HG03108 (cell line): ENCODE data around the gene HOXD4.

Experiments used
- ATAC-seq: cut with Tn5 transposase; IDR thresholded peaks from one replicate; pipeline ENCODE4 v1.9.1; 2021; ENCODE audit warnings: moderate library complexity; ENCODE audit not compliant: unreplicated experiment

The HOXD4 gene

DNA sequence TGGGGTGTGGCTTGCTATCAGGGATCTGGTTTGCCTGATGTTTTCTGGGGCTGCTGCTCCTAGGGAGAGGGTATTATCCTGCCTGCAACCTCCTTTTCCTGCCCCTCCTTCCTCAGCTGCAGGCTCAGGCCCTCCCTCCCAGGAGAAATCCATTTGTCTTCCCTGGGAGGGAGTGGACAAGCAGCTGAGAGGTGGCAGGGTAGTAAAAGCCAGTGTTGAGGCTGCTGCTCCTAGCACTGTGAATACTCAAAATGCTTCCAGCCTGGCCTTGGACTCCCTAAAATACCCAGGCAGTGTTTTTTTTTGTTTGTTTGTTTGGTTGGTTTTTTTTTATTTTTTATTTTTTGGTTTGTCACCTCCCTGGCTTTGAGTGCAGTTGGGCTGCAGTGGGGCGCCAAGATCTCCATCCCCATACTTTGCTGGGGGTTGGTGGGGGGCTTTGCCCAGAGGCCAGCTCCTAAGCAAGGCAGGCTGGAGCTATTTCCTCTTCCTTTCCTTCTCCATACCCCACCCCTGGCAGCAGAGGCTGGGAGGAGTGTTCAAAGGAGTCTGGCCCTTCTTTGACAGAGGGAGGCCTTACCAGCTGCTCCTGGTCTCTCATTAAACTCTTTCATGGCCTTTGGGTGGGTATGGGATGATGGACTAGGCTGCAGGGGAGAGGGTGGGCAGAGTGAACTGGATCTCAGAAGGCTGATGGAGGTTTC lies 19.4 kb downstream of the HOXD4 start:
- no peak for ATAC-seq

DNA sequence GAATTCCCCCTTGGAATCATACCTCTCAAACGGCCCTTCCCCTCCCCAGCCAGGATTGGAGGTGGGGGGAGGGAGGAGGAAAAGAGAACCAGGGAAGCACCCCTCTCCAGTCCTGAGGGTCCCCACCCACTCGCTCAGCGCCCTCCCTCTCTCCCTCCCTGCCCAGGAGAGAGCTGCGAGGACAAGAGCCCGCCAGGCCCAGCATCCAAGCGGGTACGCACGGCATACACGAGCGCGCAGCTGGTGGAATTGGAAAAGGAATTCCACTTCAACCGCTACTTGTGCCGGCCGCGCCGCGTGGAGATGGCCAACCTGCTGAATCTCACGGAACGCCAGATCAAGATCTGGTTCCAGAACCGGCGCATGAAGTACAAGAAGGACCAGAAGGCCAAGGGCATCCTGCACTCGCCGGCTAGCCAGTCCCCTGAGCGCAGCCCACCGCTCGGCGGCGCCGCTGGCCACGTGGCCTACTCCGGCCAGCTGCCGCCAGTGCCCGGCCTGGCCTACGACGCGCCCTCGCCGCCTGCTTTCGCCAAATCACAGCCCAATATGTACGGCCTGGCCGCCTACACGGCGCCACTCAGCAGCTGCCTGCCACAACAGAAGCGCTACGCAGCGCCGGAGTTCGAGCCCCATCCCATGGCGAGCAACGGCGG lies 20.1 kb downstream of the HOXD4 start:
- no peak for ATAC-seq

DNA sequence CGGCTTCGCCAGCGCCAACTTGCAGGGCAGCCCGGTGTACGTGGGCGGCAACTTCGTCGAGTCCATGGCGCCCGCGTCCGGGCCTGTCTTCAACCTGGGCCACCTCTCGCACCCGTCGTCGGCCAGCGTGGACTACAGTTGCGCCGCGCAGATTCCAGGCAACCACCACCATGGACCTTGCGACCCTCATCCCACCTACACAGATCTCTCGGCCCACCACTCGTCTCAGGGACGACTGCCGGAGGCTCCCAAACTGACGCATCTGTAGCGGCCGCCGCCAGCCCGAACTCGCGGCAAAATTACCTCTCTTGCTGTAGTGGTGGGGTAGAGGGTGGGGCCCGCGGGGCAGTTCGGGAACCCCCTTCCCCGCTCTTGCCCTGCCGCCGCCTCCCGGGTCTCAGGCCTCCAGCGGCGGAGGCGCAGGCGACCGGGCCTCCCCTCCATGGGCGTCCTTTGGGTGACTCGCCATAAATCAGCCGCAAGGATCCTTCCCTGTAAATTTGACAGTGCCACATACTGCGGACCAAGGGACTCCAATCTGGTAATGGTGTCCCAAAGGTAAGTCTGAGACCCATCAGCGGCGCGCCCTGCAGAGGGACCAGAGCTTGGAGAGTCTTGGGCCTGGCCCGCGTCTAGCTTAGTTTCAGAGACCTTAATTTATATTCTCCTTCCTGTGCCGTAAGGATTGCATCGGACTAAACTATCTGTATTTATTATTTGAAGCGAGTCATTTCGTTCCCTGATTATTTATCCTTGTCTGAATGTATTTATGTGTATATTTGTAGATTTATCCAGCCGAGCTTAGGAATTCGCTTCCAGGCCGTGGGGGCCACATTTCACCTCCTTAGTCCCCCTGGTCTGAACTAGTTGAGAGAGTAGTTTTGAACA lies 20.9 kb downstream of the HOXD4 start:
- ATAC-seq, result no peak

DNA sequence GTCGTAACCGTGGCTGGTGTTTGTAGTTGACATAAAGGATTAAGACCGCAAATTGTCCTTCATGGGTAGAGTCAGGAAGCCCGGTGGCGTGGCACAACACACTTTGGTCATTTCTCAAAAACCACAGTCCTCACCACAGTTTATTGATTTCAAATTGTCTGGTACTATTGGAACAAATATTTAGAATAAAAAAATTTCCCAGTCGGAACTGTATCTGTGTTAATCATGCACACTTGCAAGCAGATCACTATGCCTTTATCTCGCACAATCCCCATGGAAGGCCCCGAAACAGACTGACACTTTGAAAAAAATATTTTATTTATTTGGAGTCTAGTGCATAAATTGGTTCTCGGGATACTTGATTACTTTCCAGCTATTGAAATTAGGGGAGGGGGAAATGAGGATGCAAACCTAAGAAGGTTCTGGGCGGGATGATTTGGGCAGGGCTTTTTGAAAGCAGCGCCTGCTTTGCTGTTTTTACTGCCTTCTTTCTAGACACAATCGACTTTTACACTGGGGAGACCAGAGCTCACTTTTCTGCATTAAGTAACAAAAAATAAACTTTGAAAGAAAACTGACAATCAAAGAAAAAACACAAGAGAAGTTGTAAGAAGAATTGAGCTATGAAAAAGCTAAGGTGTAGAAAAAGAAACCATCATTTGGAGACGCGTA lies 21.7 kb downstream of the HOXD4 start:
- no peak for ATAC-seq

DNA sequence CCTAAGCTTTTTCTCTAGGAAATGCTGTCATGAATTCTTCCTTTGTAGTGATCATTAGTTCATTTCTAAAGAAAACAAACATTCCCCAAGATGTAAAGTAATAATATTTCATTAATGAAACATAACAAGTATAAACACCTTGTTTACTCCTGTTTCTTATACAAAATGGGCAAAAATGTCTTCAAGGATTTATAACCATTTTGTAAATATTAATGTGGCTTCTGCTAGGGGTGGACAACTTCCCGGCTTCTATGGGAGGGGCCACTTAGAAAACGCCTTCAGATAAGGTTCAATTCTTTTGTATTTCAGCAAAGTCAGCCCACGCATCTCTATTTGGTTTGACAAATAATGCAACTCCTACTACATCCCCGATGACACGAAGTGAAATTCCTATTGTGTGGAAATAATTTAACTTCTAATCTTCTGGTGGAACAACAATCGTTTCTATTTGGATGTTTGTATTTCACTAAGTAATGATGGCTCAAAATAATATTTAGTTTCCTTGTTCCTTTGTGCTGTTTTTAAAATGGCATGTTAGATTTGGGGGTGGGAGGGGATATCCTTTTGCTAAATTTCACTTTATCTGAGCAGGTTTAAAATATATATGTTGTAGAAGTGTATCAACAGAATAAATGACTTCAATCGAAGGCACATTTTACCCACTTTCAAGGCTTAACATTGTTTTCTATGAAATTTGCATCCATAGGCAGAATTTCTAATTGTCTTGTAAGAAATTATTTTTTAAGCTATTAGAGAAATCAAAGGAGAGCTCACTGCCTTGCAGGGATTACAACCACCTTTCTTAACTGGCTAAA lies 22.4 kb downstream of the HOXD4 start:
- ATAC-seq, result no peak

DNA sequence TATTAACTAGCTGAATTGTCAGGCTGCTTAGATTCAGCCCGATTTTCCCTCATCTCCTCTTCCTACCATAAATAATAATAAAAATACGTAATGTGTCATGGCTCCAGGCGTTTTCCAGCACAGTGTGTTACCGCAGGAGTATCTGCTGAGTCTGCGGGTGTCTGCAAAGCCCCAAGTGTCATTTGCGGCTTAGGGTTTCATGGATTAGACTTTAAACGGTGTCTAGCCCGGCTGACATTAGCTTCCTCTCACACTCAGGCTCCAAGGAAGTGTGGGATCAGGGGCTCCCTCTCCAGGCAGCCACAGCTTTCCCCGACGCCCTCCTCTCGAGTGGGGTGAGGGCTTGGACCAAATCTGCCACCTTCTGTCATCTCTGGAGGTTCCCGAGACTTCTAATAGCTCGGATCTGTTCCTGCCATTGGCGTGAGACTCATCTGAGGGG lies 23.1 kb downstream of the HOXD4 start:
- ATAC-seq, result no peak

DNA sequence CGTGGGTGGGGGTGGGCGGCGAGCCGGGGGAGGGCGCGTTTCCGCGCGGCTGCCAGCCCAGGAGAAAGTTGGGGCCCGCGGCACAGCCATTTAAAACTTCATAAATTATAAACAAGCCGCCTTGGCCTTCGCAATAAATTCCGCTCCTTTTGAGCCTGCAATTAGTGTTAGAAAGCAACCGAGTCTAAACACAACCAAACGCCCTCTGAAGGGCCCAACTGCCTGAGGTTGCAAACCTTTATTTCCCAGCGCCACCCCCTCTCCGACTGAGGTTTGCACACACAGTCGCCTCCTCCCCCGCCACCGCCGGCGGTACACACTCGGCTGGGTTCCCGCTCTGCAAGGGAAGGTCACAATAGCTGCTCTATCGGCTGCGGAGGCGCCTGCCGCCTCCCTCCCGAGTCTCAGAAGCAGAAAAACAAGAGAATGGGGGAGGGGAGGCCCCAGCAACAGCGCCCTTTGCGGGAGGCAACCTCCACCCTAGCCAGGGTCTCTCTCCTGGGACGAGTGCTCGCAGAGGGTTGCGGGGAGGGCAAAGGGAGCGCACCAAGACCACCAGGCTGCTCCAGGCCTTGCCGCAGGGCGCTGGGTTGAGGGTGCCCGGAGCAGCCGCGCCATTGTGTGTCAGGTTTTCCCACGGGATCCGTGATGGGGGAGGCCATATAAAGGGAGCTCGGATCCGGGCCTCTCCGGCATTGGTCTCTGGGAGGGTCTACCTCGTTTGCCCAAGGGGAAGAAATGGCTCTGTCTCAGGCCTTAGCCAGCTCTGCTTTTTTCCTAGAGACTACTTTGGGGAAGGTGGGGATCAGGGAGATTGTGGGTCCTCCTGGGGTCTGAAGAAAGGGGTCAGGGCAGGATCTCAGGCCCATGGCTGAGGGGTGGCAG lies 23.7 kb downstream of the HOXD4 start:
- no peak for ATAC-seq

DNA sequence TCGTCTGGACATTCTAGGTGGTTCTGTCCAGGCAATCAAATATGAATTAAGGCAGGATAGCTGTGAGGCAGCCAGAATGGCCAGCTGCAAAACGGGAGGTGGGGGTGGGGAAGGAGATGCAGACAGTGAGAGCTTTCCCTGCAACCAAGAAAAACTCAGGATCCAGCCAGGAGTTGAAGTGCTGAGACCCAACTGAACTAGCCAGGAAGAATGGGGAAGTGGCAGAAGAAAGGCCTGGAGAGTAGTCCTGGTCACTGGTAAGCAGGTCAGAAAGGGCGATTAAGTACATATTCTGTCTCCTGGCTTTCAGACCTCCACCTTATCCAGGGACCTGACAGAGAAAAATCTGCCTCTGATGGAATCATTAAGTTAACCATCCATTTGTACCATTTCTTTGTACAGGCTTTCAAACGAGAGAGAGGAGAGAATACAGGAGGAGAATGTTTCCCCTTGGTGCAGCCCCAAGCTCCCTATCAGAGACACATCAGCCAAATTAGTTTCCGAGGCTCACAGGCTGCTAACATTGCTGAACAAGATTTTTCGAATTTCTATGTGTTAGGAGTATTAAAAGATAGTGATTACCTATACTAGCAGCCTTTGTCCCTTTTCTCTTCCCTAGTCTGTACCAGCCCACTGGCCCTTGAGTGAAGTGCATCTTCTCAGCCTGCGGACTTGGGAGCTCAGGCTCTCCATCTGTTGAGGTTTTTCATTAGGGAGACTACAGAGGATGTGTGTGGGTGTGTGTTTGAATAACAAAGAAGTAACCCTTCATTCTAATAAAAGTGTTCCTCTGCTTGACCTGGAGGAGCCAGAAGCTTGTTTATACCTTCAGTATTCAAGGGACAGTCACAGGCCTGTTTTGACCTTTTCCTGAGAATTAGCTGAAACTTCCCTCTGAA lies 24.6 kb downstream of the HOXD4 start:
- no peak for ATAC-seq

DNA sequence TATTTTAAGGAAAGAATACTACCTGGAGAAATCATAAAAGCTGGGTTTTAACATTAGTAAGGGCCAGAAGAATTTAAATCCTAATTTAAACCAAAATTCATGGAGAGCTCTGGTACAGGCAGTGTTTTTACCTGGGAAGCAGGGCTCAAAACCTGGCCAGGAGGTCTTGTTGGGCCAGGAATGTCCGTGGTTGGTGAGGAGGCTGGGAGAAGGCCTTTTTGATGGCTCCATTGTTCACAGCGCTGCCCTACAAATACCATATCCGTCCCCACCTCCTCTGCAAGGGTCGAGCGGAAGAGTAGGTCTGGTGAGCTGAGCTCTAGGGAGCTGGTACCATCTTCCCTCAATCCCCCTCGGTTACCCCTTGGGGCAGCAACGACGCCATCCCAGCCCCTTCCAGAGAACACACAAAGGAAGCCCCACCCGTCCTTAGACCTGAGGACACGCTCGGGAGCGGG lies 26.3 kb downstream of the HOXD4 start:
- no peak for ATAC-seq

DNA sequence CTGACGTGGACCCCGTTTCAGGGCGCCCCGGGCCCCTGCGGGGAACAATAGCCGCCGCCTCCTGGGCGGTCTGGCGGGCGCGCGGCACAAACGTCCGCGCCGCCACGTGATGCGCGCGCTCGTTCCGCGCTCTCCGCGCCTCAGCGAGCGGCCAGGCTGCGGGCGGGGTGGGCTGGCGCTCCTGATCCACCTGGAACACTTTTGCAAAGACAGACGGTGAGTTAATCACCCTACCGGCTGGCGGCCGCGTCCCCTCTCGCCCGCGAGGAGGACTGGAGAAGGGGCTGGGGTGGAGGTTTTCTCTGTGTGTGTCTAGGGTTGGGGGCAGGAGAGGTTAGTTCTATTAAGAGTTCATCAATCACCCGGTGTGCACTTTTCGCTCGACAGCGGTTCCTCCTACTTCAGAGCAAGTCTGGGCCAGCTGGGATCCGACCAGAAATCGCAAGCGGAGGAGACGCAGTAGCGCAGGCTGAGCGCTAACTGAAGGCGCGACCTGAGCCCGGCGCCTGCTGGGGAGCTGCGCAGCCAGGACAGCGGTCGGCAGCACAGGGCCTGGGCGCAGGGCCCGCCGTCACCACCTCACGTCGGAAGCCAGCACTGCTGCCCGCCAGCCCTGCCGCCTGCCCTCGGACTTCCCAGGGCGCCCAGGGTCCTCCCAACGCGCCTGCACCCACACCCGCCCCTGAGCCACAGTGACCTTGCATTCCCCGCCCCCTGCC lies 26.8 kb downstream of the HOXD4 start:
- no peak for ATAC-seq

DNA sequence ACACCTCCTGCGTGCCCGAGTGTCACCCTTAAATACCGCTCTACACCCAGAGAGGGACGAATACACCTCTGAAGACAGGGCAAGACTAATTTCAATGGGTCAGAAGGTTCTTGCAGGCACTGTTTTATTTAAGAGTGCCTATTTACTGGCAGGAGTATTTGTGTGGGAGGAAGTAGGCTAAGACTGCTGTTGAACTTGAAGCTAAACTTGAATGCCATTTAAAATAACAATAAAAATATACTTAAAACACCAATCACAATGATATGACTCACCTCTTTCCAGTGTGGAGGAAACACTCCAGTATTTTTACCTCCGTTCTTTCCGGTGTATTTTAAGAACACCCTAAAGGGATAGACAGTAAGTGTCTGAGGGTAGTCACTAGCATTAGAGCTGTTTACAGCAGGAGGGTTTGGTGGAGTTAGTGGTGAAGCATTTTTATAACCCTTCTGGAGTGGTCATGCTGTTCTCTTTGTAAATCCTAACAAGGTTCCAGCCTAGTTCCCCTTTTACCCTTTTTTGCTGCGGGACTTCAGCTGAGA lies 27.5 kb downstream of the HOXD4 start:
- ATAC-seq, result no peak

DNA sequence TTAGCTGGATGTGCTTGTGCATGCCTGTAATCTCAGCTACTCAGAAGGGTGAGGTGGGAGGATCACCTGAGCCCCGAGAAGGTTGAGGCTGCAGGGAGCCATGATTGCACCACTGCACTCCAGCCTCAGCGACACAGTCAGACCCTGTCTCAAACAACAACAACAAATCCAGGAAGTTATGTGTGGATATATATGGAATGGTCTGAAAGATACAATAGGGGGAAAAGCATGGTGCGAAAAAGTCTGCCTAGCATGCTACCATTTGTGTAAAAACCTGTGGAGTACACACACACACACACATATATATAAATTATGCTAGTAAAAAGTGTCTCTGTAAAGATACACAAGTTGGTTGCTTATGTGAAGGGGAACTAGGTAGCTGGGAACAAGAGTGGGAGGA lies 30.2 kb downstream of the HOXD4 start:
- no peak for ATAC-seq

DNA sequence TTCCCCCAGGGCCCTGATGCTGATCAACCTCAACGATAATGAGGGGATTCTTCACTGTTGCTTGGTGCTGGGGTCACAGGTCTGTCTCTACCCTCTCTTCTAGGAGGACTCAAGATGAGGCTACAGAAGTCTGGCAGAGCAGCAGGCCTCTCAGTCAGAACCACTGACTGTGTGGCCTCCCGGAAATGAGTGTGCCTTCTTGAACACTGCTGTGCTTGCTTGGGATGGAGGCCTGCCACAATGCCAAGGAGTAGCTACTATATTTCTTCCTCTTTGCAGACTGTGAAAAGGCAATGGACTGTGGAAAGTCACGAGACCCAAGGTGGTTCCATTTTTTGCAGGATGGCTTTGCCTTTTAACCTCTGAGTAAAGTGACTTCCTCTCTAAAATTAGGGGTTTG lies 31.3 kb downstream of the HOXD4 start:
- ATAC-seq, result no peak

DNA sequence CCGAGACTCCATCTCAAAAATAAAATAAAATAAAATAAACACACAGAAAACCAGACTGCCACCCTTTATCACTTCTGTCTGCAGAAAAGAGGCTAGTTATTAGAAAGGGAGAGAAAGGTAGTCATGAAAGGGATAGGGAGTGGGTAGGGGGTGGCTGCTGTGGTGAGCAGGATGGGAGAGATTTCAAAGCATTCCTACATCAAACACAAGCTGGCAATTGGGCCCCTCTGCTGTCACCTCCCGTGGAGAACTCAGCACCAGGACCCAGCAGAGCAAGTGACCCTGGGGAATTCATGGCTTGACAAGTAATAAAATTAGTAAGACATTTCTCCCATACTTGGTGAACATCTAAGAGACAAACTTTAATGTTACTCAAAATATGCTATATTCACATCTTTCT lies 33.4 kb downstream of the HOXD4 start:
- no peak for ATAC-seq

DNA sequence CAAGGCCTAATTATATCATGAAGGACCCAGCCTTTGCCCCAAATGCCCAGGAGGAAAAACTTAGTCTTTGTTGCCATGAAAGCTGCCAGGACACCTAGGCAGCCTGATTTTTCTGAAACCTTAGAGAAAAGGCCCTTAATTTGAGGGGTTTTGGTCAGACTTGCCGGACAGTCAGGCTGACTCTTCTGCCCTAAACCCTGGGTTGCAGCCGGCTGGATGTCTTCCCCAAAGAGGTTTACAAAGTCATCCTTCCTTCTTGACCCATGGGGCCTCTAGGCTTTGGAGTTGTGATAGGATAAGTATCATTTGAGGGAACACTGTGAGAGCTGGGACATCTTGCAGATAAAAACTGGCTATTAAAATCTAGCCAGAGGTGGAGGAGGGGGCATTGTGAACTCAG lies 34.7 kb downstream of the HOXD4 start:
- ATAC-seq, result no peak

DNA sequence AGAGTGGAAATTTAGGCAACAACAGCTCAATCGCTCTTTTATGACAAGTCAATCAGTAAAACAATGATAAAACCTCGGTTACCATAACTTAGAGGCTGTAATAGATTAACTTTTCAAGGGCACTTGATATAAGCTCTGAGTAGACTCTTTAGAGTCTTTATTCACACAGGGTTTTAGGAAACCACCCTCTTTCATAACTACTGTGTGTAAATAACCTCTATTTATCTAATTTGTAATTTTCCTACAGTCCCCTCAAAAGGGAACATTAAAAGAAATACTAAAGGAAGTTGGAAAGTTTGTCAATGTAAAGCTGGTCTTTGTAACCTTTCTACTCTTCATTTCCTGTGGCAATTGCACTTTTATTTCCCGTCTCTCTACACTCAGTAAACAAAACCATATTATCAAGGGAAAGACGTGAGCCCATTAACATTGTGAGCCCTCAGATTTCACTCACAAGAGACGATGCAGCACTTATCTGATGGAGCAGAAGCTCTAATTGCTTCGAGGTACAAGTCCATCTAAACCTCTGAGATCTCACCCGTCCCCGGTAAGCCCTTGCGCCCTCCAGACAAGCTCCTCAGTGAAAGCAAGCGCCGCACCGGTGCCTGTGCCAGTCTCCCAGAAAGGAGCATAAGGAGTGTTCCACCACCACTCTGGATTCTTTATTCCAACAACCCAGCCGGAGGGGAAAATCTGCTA lies 36.0 kb downstream of the HOXD4 start:
- no peak for ATAC-seq
